Keratinocyte (primary cell): Measurements from ENCODE around the gene PCSK2. TPM values are rescaled to one million over a fixed set of nuclear protein-coding genes. Genes with fewer than 3 reads are reported as not detected.

Experiments used
- DNase-seq: peaks from one replicate; pipeline ENCODE4 v3.0.0-alpha.2; 2011; ENCODE audit warnings: low read depth, missing footprints, low spot score
- FAIRE-seq: peaks from 2 replicates; lab custom pipeline; 2011; peaks lifted over from hg19 to GRCh38; lab: Jason Lieb, UNC
- H2AFZ ChIP-seq: 2 replicates; pipeline ENCODE4 v1.6.0; 2012; ENCODE audit warnings: low read length, control low read depth, inconsistent platforms; ENCODE audit not compliant: control insufficient read depth
- H3K27ac ChIP-seq: 2 replicates; pipeline ENCODE4 v1.5.1; 2011; ENCODE audit warnings: low read length; ENCODE audit not compliant: control insufficient read depth, insufficient read depth
- H3K27me3 ChIP-seq: 3 replicates; pipeline ENCODE4 v1.6.0; 2011; ENCODE audit warnings: low read length; ENCODE audit not compliant: control insufficient read depth, insufficient read depth; ENCODE audit errors: extremely low read depth
- H3K36me3 ChIP-seq, 2 experiments: 2 replicates in 1 of 2; 3 replicates in 1 of 2; pipeline ENCODE4 v1.5.1; 2011; ENCODE audit warnings: low read length in 2 of 2, mild to moderate bottlenecking in 1 of 2; ENCODE audit not compliant: control insufficient read depth in 2 of 2, insufficient read depth in 2 of 2; ENCODE audit errors: extremely low read depth in 1 of 2
- H3K4me1 ChIP-seq: 3 replicates; pipeline ENCODE4 v1.5.1; 2011; ENCODE audit warnings: low read length; ENCODE audit not compliant: control insufficient read depth, insufficient read depth; ENCODE audit errors: extremely low read depth
- H3K4me2 ChIP-seq: 3 replicates; pipeline ENCODE4 v1.6.0; 2011; ENCODE audit warnings: low read depth, low read length; ENCODE audit not compliant: control insufficient read depth, insufficient read depth; ENCODE audit errors: extremely low read depth
- H3K4me3 ChIP-seq, 3 experiments: fragments of 200-600 bp in 1 of 3; sonication (generic) in 1 of 3; 2 replicates in 2 of 3; 3 replicates in 1 of 3; pipeline ENCODE4 v1.5.1; 2011 to 2016; ENCODE audit warnings: low read length in 3 of 3, mild to moderate bottlenecking in 3 of 3, control low read depth in 2 of 3, inconsistent platforms in 1 of 3, low read depth in 1 of 3, mixed read lengths in 1 of 3, mixed run types in 1 of 3, moderate library complexity in 1 of 3; ENCODE audit not compliant: control insufficient read depth in 2 of 3, insufficient read depth in 2 of 3; ENCODE audit errors: extremely low read depth in 1 of 3
- H3K79me2 ChIP-seq: 2 replicates; pipeline ENCODE4 v1.6.0; 2012; ENCODE audit warnings: low read length; ENCODE audit not compliant: control insufficient read depth, insufficient read depth
- H3K9ac ChIP-seq: 3 replicates; pipeline ENCODE4 v1.6.0; 2011; ENCODE audit warnings: low read length; ENCODE audit not compliant: control insufficient read depth, insufficient read depth; ENCODE audit errors: extremely low read depth
- H3K9me1 ChIP-seq: 3 replicates; pipeline ENCODE4 v1.6.0; 2011; ENCODE audit warnings: low read length; ENCODE audit not compliant: control insufficient read depth, insufficient read depth; ENCODE audit errors: extremely low read depth
- H3K9me3 ChIP-seq: 2 replicates; pipeline ENCODE4 v1.5.1; 2012; ENCODE audit warnings: low read depth, low read length; ENCODE audit not compliant: control insufficient read depth
- H4K20me1 ChIP-seq: 3 replicates; pipeline ENCODE4 v1.6.0; 2011; ENCODE audit warnings: low read length; ENCODE audit not compliant: control insufficient read depth, insufficient read depth; ENCODE audit errors: extremely low read depth
- EZH2 ChIP-seq: IDR thresholded peaks from one replicate; pipeline ENCODE4 v1.6.1; 2012; ENCODE audit warnings: inconsistent platforms, mild to moderate bottlenecking, low read length, moderate library complexity
- dilution Hi-C: fragments of 300-500 bp; cut with MboI; formaldehyde crosslinking; loops from one replicate; pipeline ENCODE4 v1.7.0; 2020; ENCODE audit warnings: low sequenced_read_pairs; ENCODE audit not compliant: extremely low pct_ligation_motif_present
- polyA plus RNA-seq, 5 experiments: library from polyadenylated mRNA; depleted of rRNA in 3 of 5; stranded (reverse) in 3 of 5; stranded (forward) in 1 of 5; unstranded in 1 of 5; fragments of >200 nt; gene quantifications; 1 replicate in 1 of 5; 2 replicates in 3 of 5; 3 replicates in 1 of 5; pipeline versions ENCODE4 v1.2.1 to v1.2.3, GENCODE V29; 2011 to 2012; ENCODE audit warnings: missing spikeins in 2 of 5, low read depth in 1 of 5, low replicate concordance in 1 of 5
- TF ChIP-seq, protein P1 (sequence below), 3 experiments: IDR thresholded peaks in 1 of 3; conservative IDR thresholded peaks in 1 of 3; optimal IDR thresholded peaks in 1 of 3; 2 replicates in 2 of 3; 3 replicates in 1 of 3; pipeline versions ENCODE3 to v1.5.1; 2011; ENCODE audit warnings: low read length in 3 of 3, mild to moderate bottlenecking in 3 of 3, moderate library complexity in 2 of 3, control low read depth in 1 of 3, inconsistent platforms in 1 of 3; ENCODE audit not compliant: insufficient read depth in 2 of 3; ENCODE audit errors: extremely low read depth in 1 of 3

The PCSK2 gene
- polyA plus RNA-seq, 1 donor (not counting 4 experiments of a cell fraction or from before 2014, with no cell fraction given): not detected

DNA sequence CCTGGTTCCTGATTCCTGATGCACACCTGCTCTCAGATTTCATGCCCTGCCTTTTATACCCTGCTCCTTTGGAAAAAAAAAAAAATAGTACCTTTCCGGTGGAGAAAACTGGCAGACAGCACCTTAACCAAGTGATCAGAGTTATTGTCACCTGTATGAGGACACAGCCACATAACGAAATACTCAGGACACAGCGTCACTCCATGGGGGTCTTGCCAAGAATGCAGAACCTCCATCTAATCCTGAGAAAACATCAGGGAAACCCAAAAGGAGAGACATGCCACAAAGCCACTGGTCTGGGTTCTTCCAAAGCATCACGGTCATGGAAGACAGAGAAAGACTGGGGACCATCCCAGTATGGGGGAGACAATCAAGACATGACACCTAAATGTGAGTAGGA lies 275.3 kb downstream of the PCSK2 start:
- no peak overlapping the region for H3K4me2 ChIP-seq
- H3K4me1 ChIP-seq: peaks cover 25% of the 10 kb centered on the region
- dilution Hi-C loops: no loop called here
- DNase-seq (no peak), FAIRE-seq (peak; percentile 44)
- H3K4me3 ChIP-seq: no peak overlapping the region
- H2AFZ ChIP-seq: no peak overlapping the region
- peaks cover 2% of the 10 kb centered on the region for H3K9me1 ChIP-seq
- no peak overlapping the region for H3K9ac ChIP-seq
- H3K27ac ChIP-seq: no peak overlapping the region
- H4K20me1 ChIP-seq: no peaks in the 10 kb centered on the region
- no peaks in the 10 kb centered on the region for H3K9me3 ChIP-seq
- TF ChIP-seq, protein P1, sequence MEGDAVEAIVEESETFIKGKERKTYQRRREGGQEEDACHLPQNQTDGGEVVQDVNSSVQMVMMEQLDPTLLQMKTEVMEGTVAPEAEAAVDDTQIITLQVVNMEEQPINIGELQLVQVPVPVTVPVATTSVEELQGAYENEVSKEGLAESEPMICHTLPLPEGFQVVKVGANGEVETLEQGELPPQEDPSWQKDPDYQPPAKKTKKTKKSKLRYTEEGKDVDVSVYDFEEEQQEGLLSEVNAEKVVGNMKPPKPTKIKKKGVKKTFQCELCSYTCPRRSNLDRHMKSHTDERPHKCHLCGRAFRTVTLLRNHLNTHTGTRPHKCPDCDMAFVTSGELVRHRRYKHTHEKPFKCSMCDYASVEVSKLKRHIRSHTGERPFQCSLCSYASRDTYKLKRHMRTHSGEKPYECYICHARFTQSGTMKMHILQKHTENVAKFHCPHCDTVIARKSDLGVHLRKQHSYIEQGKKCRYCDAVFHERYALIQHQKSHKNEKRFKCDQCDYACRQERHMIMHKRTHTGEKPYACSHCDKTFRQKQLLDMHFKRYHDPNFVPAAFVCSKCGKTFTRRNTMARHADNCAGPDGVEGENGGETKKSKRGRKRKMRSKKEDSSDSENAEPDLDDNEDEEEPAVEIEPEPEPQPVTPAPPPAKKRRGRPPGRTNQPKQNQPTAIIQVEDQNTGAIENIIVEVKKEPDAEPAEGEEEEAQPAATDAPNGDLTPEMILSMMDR (optimal IDR thresholded peaks at IDR 0.05 in 1 of 3, IDR thresholded peaks at IDR 0.05 in 1 of 3, conservative IDR thresholded peaks at IDR 0.05 in 1 of 3; ENCODE audit: extremely low read depth in 1 of 3, insufficient read depth in 2 of 3, low read length in 3 of 3): no peak
- TF ChIP-seq EZH2: no peak
- H3K79me2 ChIP-seq: no peaks in the 10 kb centered on the region
- H3K36me3 ChIP-seq: no peaks in the 10 kb centered on the region
- H3K27me3 ChIP-seq: no peaks in the 10 kb centered on the region

DNA sequence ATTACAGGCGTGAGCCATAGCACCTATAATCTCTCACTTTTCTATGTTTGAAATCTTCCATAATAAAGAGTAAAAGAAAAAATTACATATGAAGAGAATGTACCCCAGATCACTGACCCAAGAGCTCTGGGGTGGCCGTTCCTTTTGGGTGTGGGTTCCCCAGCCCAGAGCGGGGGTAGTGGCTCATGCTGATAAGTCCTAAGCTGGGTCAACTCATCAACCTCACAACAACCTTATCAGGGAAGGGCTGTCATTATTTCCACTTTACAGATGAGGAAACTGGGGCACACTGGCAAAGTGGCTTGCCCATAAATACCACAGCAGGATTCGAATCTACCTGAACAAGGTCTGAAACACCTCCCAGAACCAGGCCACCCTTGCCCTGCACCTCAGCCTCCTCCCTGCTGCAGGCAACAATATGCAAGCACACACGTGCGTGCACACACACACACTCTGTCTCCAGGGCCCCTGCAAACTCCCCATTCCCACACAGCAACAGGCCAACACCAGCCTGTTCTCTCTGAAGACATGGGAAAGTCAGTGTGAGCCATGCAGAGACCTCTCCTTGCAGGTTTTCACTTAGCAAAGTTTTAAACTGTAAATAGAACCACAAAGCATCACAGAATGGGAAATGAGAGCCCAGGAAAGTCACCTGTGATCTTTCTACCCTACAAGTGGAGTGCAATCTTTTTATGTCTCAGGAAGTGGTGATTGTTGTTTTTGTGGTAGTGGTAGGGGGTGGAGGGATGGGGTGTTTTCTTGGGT lies 276.6 kb downstream of the PCSK2 start:
- Histone ChIP-seq H3K9ac (no peak overlapping the region), H2AFZ (no peak overlapping the region), H3K27ac (no peak overlapping the region), H3K27me3 (no peaks in the 10 kb centered on the region), H3K4me3 (no peak overlapping the region), H4K20me1 (no peaks in the 10 kb centered on the region), H3K4me2 (no peak overlapping the region), H3K36me3 (no peaks in the 10 kb centered on the region), H3K79me2 (no peaks in the 10 kb centered on the region), H3K9me3 (no peaks in the 10 kb centered on the region), H3K4me1 (peaks cover 25% of the 10 kb centered on the region), H3K9me1 (peaks cover 2% of the 10 kb centered on the region)
- TF ChIP-seq, protein P1 (optimal IDR thresholded peaks at IDR 0.05 in 1 of 3, IDR thresholded peaks at IDR 0.05 in 1 of 3, conservative IDR thresholded peaks at IDR 0.05 in 1 of 3; ENCODE audit: extremely low read depth in 1 of 3, insufficient read depth in 2 of 3, low read length in 3 of 3): no peak
- no peak for TF ChIP-seq EZH2
- DNase-seq: no peak
- no peak for FAIRE-seq
- dilution Hi-C loops: no loop called here
